WTC11 (cell line): ENCODE data around the gene RABAC1. TPM values are rescaled to one million over a fixed set of nuclear protein-coding genes. Genes with fewer than 3 reads are reported as not detected.

Source experiments
- ATAC-seq: fragments of 200-7000 bp; cut with Tn5 transposase; 2 replicates; pipeline ENCODE4 v1.10.0; 2021; ENCODE audit warnings: mild to moderate bottlenecking, moderate library complexity
- CTCF ChIA-PET: fragments of 300-600 bp; sonication (Branson Sonifier 250); formaldehyde crosslinking; loops from one replicate; lab custom pipeline; 2021; ENCODE audit warnings: antibody characterized with exemption; lab: Charles Lee
- POLR2A ChIA-PET: fragments of 350-600 bp; sonication (Branson Sonifier 250); formaldehyde crosslinking; loops from one replicate; lab custom pipeline; 2021; ENCODE audit warnings: antibody characterized with exemption; lab: Charles Lee
- DNase-seq: peaks from one replicate; pipeline ENCODE4 v3.0.0; 2021; ENCODE audit warnings: low spot score
- H3K27ac Mint-ChIP-seq: 2 replicates; pipeline ENCODE4 v1.8.0; 2021; ENCODE audit warnings: mixed read lengths
- H3K27me3 Mint-ChIP-seq: 2 replicates; pipeline ENCODE4 v1.8.0; 2021; ENCODE audit warnings: low read depth, mild to moderate bottlenecking, moderate library complexity, mixed read lengths
- H3K36me3 Mint-ChIP-seq: 2 replicates; pipeline ENCODE4 v1.8.0; 2021; ENCODE audit warnings: mixed read lengths
- H3K4me1 Mint-ChIP-seq: 2 replicates; pipeline ENCODE4 v1.8.0; 2022; ENCODE audit warnings: mixed read lengths
- H3K4me3 Mint-ChIP-seq: 2 replicates; pipeline ENCODE4 v1.8.0; 2021; ENCODE audit warnings: mild to moderate bottlenecking, moderate library complexity, mixed read lengths
- H3K9me3 Mint-ChIP-seq: 2 replicates; pipeline ENCODE4 v1.8.0; 2021; ENCODE audit warnings: mixed read lengths
- ELF4 ChIP-seq: sonication (generic); formaldehyde crosslinking; IDR thresholded peaks from 2 replicates; pipeline ENCODE4 v1.8.1; 2022; ENCODE audit warnings: low read depth, mild to moderate bottlenecking, moderate library complexity, missing genetic modification reagents
- EMX1 ChIP-seq: fragments of 250-450 bp; sonication (Bioruptor Pico); IDR thresholded peaks from 2 replicates; pipeline ENCODE4 v1.8.0; 2021; ENCODE audit warnings: mild to moderate bottlenecking
- ESRRA ChIP-seq: sonication (generic); formaldehyde crosslinking; IDR thresholded peaks from 2 replicates; pipeline ENCODE4 v1.8.1; 2022; ENCODE audit warnings: mild to moderate bottlenecking, missing genetic modification reagents, borderline replicate concordance
- ETV6 ChIP-seq: sonication (generic); formaldehyde crosslinking; IDR thresholded peaks from 2 replicates; pipeline ENCODE4 v1.8.1; 2022; ENCODE audit warnings: mild to moderate bottlenecking, missing genetic modification reagents
- IRF2 ChIP-seq: sonication (generic); formaldehyde crosslinking; IDR thresholded peaks from 2 replicates; pipeline ENCODE4 v1.8.0; 2022; ENCODE audit warnings: low read depth, missing genetic modification reagents, borderline replicate concordance
- NFATC4 ChIP-seq: fragments of 250-450 bp; sonication (Bioruptor Pico); IDR thresholded peaks from 2 replicates; pipeline ENCODE4 v1.9.0; 2021; ENCODE audit warnings: mild to moderate bottlenecking
- NFE2L1 ChIP-seq: sonication (generic); formaldehyde crosslinking; IDR thresholded peaks from 2 replicates; pipeline ENCODE4 v1.8.1; 2023; ENCODE audit warnings: missing genetic modification reagents
- NR2C2 ChIP-seq: sonication (generic); formaldehyde crosslinking; IDR thresholded peaks from 2 replicates; pipeline ENCODE4 v1.8.0; 2022; ENCODE audit warnings: mild to moderate bottlenecking, missing genetic modification reagents
- NR3C1 ChIP-seq: sonication (generic); formaldehyde crosslinking; conservative IDR thresholded peaks from 2 replicates; pipeline ENCODE4 v1.8.1; 2023; ENCODE audit warnings: low read depth, mild to moderate bottlenecking, missing genetic modification reagents
- RORB ChIP-seq: fragments of 250-450 bp; sonication (Bioruptor Pico); IDR thresholded peaks from 2 replicates; pipeline ENCODE4 v1.9.0; 2021; ENCODE audit warnings: mild to moderate bottlenecking
- ZNF121 ChIP-seq: sonication (generic); formaldehyde crosslinking; IDR thresholded peaks from 2 replicates; pipeline ENCODE4 v1.8.0; 2023; ENCODE audit warnings: missing genetic modification reagents
- ZNF138 ChIP-seq: sonication (generic); formaldehyde crosslinking; conservative IDR thresholded peaks from 2 replicates; pipeline ENCODE4 v1.8.1; 2022; ENCODE audit warnings: mild to moderate bottlenecking, moderate library complexity, missing genetic modification reagents
- ZNF232 ChIP-seq: sonication (generic); formaldehyde crosslinking; IDR thresholded peaks from 2 replicates; pipeline ENCODE4 v1.8.0; 2022; ENCODE audit warnings: mild to moderate bottlenecking, missing genetic modification reagents
- ZNF317 ChIP-seq: sonication (generic); formaldehyde crosslinking; IDR thresholded peaks from 2 replicates; pipeline ENCODE4 v1.8.1; 2023; ENCODE audit warnings: low read depth, mild to moderate bottlenecking, moderate library complexity, missing genetic modification reagents, borderline replicate concordance
- ZNF416 ChIP-seq: fragments of 250-450 bp; sonication (Bioruptor Pico); IDR thresholded peaks from 2 replicates; pipeline ENCODE4 v1.9.0; 2021; ENCODE audit warnings: mild to moderate bottlenecking, inconsistent platforms
- total RNA-seq: library from RNA; stranded (reverse); gene quantifications from 3 replicates; pipeline ENCODE4 v1.2.3, GENCODE V29; 2021
- TF ChIP-seq, protein P1 (sequence below): sonication (generic); formaldehyde crosslinking; conservative IDR thresholded peaks from 2 replicates; pipeline ENCODE4 v1.8.1; 2023; ENCODE audit warnings: mild to moderate bottlenecking, low read depth, missing genetic modification reagents, moderate library complexity
- TF ChIP-seq, protein P2 (sequence below): sonication (generic); formaldehyde crosslinking; IDR thresholded peaks from 2 replicates; pipeline ENCODE4 v1.8.0; 2023; ENCODE audit warnings: missing genetic modification reagents
- TF ChIP-seq, protein P3 (sequence below): sonication (generic); formaldehyde crosslinking; IDR thresholded peaks from 2 replicates; pipeline ENCODE4 v1.8.0; 2022; ENCODE audit warnings: mild to moderate bottlenecking, missing genetic modification reagents
- TF ChIP-seq, protein P4 (sequence below): sonication (generic); formaldehyde crosslinking; IDR thresholded peaks from 2 replicates; pipeline ENCODE4 v1.8.0; 2022; ENCODE audit warnings: mild to moderate bottlenecking, missing genetic modification reagents
- TF ChIP-seq, protein P5 (sequence below): sonication (generic); formaldehyde crosslinking; IDR thresholded peaks from 2 replicates; pipeline ENCODE4 v1.8.0; 2023; ENCODE audit warnings: mild to moderate bottlenecking, missing genetic modification reagents
- TF ChIP-seq, protein P6 (sequence below): fragments of 250-450 bp; sonication (Bioruptor Pico); IDR thresholded peaks from 2 replicates; pipeline ENCODE4 v1.8.0; 2021; ENCODE audit warnings: mild to moderate bottlenecking
- TF ChIP-seq, protein P7 (sequence below): sonication (generic); formaldehyde crosslinking; IDR thresholded peaks from 2 replicates; pipeline ENCODE4 v1.8.1; 2023; ENCODE audit warnings: mild to moderate bottlenecking, moderate library complexity, missing genetic modification reagents

Gene RABAC1
- total RNA-seq, 1 experiment from 2014 or later: 159 TPM

DNA sequence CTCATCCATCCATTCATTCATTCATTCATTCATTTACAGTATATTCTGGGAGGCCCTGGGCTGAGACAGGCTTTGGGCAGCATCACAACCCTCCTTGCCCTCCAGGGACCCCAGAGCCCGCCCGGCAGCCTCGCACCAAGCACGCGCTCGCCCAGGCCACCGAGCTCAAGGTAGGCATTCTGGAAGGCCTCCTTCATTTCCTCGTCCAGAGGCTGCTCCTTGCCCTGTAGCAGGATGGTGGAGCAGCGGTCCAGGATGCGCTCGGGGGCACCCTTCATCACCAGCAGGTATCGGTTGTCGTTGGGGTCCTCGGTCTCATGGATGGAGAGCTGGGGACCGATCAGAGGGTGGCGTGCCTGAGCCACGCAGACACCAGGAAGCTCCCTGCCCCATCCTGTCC lies 19.3 kb upstream of the RABAC1 start (continued):
- TF ChIP-seq, protein P1, sequence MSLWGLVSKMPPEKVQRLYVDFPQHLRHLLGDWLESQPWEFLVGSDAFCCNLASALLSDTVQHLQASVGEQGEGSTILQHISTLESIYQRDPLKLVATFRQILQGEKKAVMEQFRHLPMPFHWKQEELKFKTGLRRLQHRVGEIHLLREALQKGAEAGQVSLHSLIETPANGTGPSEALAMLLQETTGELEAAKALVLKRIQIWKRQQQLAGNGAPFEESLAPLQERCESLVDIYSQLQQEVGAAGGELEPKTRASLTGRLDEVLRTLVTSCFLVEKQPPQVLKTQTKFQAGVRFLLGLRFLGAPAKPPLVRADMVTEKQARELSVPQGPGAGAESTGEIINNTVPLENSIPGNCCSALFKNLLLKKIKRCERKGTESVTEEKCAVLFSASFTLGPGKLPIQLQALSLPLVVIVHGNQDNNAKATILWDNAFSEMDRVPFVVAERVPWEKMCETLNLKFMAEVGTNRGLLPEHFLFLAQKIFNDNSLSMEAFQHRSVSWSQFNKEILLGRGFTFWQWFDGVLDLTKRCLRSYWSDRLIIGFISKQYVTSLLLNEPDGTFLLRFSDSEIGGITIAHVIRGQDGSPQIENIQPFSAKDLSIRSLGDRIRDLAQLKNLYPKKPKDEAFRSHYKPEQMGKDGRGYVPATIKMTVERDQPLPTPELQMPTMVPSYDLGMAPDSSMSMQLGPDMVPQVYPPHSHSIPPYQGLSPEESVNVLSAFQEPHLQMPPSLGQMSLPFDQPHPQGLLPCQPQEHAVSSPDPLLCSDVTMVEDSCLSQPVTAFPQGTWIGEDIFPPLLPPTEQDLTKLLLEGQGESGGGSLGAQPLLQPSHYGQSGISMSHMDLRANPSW: no peak

DNA sequence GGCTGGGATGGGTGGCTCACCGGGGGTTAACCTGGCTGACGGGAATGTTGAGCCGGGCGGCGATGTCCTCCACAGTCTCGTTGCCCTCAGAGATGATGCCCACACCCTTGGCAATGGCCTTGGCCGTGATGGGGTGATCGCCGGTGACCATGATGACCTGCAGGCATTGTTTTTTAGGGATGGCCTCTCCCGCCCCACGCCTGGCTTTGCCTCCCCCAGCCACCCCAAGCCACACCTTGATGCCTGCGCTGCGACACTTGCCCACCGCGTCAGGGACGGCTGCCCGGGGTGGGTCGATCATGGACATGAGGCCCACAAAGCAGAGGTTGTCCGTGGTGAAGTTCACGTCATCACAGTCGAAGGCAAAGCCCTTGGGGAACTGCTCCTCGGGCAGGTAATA lies 18.8 kb upstream of the RABAC1 start:
- no peaks in the 10 kb centered on the region for H3K9me3 Mint-ChIP-seq
- TF ChIP-seq RORB (CRISPR knock-in tag) (no peak), NFE2L1 (CRISPR knock-in tag) (no peak), ZNF232 (CRISPR knock-in tag) (no peak), ELF4 (no peak), ETV6 (no peak), ZNF416 (CRISPR knock-in tag) (no peak), IRF2 (no peak), ESRRA (CRISPR knock-in tag) (no peak), ZNF121 (CRISPR knock-in tag) (no peak), NR2C2 (CRISPR knock-in tag) (no peak), ZNF317 (CRISPR knock-in tag) (no peak)
- TF ChIP-seq, protein P2, sequence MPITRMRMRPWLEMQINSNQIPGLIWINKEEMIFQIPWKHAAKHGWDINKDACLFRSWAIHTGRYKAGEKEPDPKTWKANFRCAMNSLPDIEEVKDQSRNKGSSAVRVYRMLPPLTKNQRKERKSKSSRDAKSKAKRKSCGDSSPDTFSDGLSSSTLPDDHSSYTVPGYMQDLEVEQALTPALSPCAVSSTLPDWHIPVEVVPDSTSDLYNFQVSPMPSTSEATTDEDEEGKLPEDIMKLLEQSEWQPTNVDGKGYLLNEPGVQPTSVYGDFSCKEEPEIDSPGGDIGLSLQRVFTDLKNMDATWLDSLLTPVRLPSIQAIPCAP (CRISPR knock-in tag): no peak
- TF ChIP-seq, protein P3, sequence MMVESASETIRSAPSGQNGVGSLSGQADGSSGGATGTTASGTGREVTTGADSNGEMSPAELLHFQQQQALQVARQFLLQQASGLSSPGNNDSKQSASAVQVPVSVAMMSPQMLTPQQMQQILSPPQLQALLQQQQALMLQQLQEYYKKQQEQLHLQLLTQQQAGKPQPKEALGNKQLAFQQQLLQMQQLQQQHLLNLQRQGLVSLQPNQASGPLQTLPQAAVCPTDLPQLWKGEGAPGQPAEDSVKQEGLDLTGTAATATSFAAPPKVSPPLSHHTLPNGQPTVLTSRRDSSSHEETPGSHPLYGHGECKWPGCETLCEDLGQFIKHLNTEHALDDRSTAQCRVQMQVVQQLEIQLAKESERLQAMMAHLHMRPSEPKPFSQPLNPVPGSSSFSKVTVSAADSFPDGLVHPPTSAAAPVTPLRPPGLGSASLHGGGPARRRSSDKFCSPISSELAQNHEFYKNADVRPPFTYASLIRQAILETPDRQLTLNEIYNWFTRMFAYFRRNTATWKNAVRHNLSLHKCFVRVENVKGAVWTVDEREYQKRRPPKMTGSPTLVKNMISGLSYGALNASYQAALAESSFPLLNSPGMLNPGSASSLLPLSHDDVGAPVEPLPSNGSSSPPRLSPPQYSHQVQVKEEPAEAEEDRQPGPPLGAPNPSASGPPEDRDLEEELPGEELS (CRISPR knock-in tag): no peak
- TF ChIP-seq, protein P4, sequence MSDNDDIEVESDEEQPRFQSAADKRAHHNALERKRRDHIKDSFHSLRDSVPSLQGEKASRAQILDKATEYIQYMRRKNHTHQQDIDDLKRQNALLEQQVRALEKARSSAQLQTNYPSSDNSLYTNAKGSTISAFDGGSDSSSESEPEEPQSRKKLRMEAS: no peak
- TF ChIP-seq, protein P5, sequence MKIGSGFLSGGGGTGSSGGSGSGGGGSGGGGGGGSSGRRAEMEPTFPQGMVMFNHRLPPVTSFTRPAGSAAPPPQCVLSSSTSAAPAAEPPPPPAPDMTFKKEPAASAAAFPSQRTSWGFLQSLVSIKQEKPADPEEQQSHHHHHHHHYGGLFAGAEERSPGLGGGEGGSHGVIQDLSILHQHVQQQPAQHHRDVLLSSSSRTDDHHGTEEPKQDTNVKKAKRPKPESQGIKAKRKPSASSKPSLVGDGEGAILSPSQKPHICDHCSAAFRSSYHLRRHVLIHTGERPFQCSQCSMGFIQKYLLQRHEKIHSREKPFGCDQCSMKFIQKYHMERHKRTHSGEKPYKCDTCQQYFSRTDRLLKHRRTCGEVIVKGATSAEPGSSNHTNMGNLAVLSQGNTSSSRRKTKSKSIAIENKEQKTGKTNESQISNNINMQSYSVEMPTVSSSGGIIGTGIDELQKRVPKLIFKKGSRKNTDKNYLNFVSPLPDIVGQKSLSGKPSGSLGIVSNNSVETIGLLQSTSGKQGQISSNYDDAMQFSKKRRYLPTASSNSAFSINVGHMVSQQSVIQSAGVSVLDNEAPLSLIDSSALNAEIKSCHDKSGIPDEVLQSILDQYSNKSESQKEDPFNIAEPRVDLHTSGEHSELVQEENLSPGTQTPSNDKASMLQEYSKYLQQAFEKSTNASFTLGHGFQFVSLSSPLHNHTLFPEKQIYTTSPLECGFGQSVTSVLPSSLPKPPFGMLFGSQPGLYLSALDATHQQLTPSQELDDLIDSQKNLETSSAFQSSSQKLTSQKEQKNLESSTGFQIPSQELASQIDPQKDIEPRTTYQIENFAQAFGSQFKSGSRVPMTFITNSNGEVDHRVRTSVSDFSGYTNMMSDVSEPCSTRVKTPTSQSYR: no peak
- TF ChIP-seq, all 79 proteins: peak for 0
- POLR2A ChIA-PET: no interaction called here
- Mint-ChIP-seq H3K4me1 (no peaks in the 10 kb centered on the region), H3K4me3 (no peak overlapping the region), H3K27ac (no peak overlapping the region), H3K27me3 (no peaks in the 10 kb centered on the region), H3K36me3 (peaks cover 8% of the 10 kb centered on the region)
- DNase-seq (no peak), ATAC-seq (no peak)
- CTCF ChIA-PET: interaction anchor here (1.5 kb wide), 1 partner anchor 51 kb away, joined by 4 read pairs; no protein-coding TSS in a partner anchor

DNA sequence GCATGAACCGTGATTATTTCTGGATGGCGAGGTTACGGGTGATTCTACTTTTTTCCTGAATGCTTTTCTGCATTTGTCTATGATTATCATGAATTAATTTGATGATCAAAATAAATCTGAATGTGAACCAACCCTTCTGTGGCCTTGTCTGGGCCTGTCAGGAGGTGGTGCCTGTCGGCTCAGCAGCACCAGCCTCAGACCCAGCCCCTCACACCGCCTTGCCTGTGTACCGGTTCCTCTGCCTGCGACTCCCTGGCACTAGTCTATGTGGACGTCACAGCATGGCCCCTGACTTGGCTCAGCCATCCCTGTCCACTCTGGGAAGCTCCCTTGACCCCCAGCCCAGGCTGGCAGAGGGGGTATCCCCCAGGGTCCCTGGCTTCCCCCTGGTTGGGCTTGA lies 15.5 kb upstream of the RABAC1 start:
- no peak overlapping the region for H3K4me3 Mint-ChIP-seq
- DNase-seq: no peak
- H3K27me3 Mint-ChIP-seq: no peaks in the 10 kb centered on the region
- H3K27ac Mint-ChIP-seq: no peak overlapping the region
- POLR2A ChIA-PET: no interaction called here
- H3K9me3 Mint-ChIP-seq: no peaks in the 10 kb centered on the region
- H3K36me3 Mint-ChIP-seq: peaks cover 7% of the 10 kb centered on the region
- no peaks in the 10 kb centered on the region for H3K4me1 Mint-ChIP-seq
- CTCF ChIA-PET: interaction anchor here (0.6 kb wide), 1 partner anchor 222 kb away, joined by 3 read pairs; no protein-coding TSS in a partner anchor
- ATAC-seq: no peak
- TF ChIP-seq NR2C2 (CRISPR knock-in tag): no peak
- no peak for TF ChIP-seq EMX1 (CRISPR knock-in tag)
- TF ChIP-seq NR3C1: no peak
- TF ChIP-seq ZNF138 (CRISPR knock-in tag): no peak
- TF ChIP-seq NFATC4: no peak
- TF ChIP-seq, protein P6, sequence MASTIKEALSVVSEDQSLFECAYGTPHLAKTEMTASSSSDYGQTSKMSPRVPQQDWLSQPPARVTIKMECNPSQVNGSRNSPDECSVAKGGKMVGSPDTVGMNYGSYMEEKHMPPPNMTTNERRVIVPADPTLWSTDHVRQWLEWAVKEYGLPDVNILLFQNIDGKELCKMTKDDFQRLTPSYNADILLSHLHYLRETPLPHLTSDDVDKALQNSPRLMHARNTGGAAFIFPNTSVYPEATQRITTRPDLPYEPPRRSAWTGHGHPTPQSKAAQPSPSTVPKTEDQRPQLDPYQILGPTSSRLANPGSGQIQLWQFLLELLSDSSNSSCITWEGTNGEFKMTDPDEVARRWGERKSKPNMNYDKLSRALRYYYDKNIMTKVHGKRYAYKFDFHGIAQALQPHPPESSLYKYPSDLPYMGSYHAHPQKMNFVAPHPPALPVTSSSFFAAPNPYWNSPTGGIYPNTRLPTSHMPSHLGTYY (CRISPR knock-in tag): no peak
- TF ChIP-seq, protein P7, sequence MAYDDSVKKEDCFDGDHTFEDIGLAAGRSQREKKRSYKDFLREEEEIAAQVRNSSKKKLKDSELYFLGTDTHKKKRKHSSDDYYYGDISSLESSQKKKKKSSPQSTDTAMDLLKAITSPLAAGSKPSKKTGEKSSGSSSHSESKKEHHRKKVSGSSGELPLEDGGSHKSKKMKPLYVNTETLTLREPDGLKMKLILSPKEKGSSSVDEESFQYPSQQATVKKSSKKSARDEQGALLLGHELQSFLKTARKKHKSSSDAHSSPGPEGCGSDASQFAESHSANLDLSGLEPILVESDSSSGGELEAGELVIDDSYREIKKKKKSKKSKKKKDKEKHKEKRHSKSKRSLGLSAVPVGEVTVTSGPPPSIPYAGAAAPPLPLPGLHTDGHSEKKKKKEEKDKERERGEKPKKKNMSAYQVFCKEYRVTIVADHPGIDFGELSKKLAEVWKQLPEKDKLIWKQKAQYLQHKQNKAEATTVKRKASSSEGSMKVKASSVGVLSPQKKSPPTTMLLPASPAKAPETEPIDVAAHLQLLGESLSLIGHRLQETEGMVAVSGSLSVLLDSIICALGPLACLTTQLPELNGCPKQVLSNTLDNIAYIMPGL (CRISPR knock-in tag): no peak
